Activated gamma-delta T cell (primary cell): ENCODE results near the gene RAB4A.

Experiments used
- DNase-seq: peaks from one replicate; lab custom pipeline; 2025; lab: John Stamatoyannopoulos, UW

RAB4A gene

GRCh38 chr1:229339086-229339485 lies 68.2 kb downstream of the RAB4A start:
- no peak for DNase-seq

GRCh38 chr1:229339520-229339919 lies 68.6 kb downstream of the RAB4A start:
- no peak for DNase-seq

GRCh38 chr1:229340496-229340895 lies 69.6 kb downstream of the RAB4A start:
- no peak for DNase-seq

- DNase-seq = peak; percentile 77
These were observed 71.1 kb downstream of the RAB4A start for GRCh38 chr1:229341774-229342655.

- no peak for DNase-seq
These were observed 72.0 kb downstream of the RAB4A start, which contains the start of gene CCSAP for GRCh38 chr1:229342656-229343569. Gene CCSAP, minus strand, starts transcription at chr1:229343047. Its CDS starts 582 bp downstream, at chr1:229342465.

- no peak for DNase-seq
These were observed 73.2 kb downstream of the RAB4A start for GRCh38 chr1:229344139-229344538.

GRCh38 chr1:229344937-229345684 lies 74.2 kb downstream of the RAB4A start:
- DNase-seq = no peak

- no peak for DNase-seq
These were observed 76.6 kb downstream of the RAB4A start for GRCh38 chr1:229347528-229347927.

GRCh38 chr1:229349463-229350385 lies 78.8 kb downstream of the RAB4A start:
- DNase-seq = no peak

GRCh38 chr1:229352975-229353374 lies 82.1 kb downstream of the RAB4A start:
- no peak for DNase-seq

- no peak for DNase-seq
These were observed 83.3 kb downstream of the RAB4A start for GRCh38 chr1:229354226-229354625.
